ENCODE results near the gene ACP7. TPM values are rescaled to one million over a fixed set of nuclear protein-coding genes. Genes with fewer than 3 reads are reported as not detected.

The ACP7 gene
- total RNA-seq, 4 donors from 2014 or later = 20.8 to 46.5 (median 29.0) TPM

- intact Hi-C loops (cut with DNase I; ENCODE audit: low total_unique reads) = no loop called here
- no peak for TF ChIP-seq CTCF (IDR thresholded peaks at IDR 0.05)
- TF ChIP-seq POLR2A (IDR thresholded peaks at IDR 0.05) = no peak
- H3K4me3 ChIP-seq (ENCODE audit: low read depth, poor library complexity, severe bottlenecking) = no peak overlapping the region
- WGBS, 2 donors = 40 to 45% methylated on average over 14 of the region's 14 CpGs
- no peak for DNase-seq (ENCODE audit: low spot score in 2 of 2)
Measured at GRCh38 chr19:39144290-39145071, 60.3 kb downstream of the ACP7 start.

- DNase-seq (ENCODE audit: low spot score in 2 of 2) = no peak
- no peak for TF ChIP-seq CTCF (IDR thresholded peaks at IDR 0.05)
- TF ChIP-seq POLR2A (IDR thresholded peaks at IDR 0.05) = no peak
- no peak overlapping the region for H3K4me3 ChIP-seq (ENCODE audit: low read depth, poor library complexity, severe bottlenecking)
- intact Hi-C loops (cut with DNase I; ENCODE audit: low total_unique reads) = no loop called here
- WGBS, 2 donors = 38 to 51% methylated on average over 20 to 26 of the region's 26 CpGs
Measured at GRCh38 chr19:39145180-39145953, 61.2 kb downstream of the ACP7 start.

- DNase-seq (ENCODE audit: low spot score in 2 of 2) = no peak
- no peak overlapping the region for H3K4me3 ChIP-seq (ENCODE audit: low read depth, poor library complexity, severe bottlenecking)
- TF ChIP-seq CTCF (IDR thresholded peaks at IDR 0.05) = no peak
- TF ChIP-seq POLR2A (IDR thresholded peaks at IDR 0.05) = no peak
- 100% methylated on average over 1 of the region's 1 CpG for WGBS, 2 donors
- intact Hi-C loops (cut with DNase I; ENCODE audit: low total_unique reads) = no loop called here
Measured at GRCh38 chr19:39146091-39146490, 61.9 kb downstream of the ACP7 start.

- intact Hi-C loops (cut with DNase I; ENCODE audit: low total_unique reads) = no loop called here
- H3K4me3 ChIP-seq (ENCODE audit: low read depth, poor library complexity, severe bottlenecking) = no peak overlapping the region
- 80 to 85% methylated on average over 7 of the region's 7 CpGs for WGBS, 2 donors
- DNase-seq (ENCODE audit: low spot score in 2 of 2) = no peak
- TF ChIP-seq POLR2A (IDR thresholded peaks at IDR 0.05) (no peak), CTCF (IDR thresholded peaks at IDR 0.05) (no peak)
Measured at GRCh38 chr19:39146686-39147450, 62.7 kb downstream of the ACP7 start.

- DNase-seq (ENCODE audit: low spot score in 2 of 2) = no peak
- no peak overlapping the region for H3K4me3 ChIP-seq (ENCODE audit: low read depth, poor library complexity, severe bottlenecking)
- no peak for TF ChIP-seq CTCF (IDR thresholded peaks at IDR 0.05)
- no peak for TF ChIP-seq POLR2A (IDR thresholded peaks at IDR 0.05)
- WGBS, 2 donors = 89 to 91% methylated on average over 3 of the region's 3 CpGs
- intact Hi-C loops (cut with DNase I; ENCODE audit: low total_unique reads) = no loop called here
Measured at GRCh38 chr19:39147480-39147879, 63.3 kb downstream of the ACP7 start.

Data from lower leg skin (tissue), 4 donors.